Endothelial cell of umbilical vein (primary cell): Measurements from ENCODE around the gene MINDY3. TPM values are rescaled to one million over a fixed set of nuclear protein-coding genes. Genes with fewer than 3 reads are reported as not detected.

Source experiments
- BruUV-seq: library from RNA; stranded (reverse); fragments of 400-500 nt; replicated peaks from 2 replicates; lab custom pipeline; 2021; lab: Mats Ljungman, UMichigan
- CTCF ChIA-PET: fragments of 300-600, 350-600 bp; sonication (Branson Sonifier 250); formaldehyde crosslinking; loops from one replicate; lab custom pipeline; 2021; ENCODE audit warnings: antibody characterized with exemption, inconsistent platforms; lab: Charles Lee
- POLR2A ChIA-PET: fragments of 300-600, 350-600 bp; sonication (Branson Sonifier 250); formaldehyde crosslinking; loops from one replicate; lab custom pipeline; 2021; ENCODE audit warnings: antibody characterized with exemption, inconsistent platforms; lab: Charles Lee
- DNase-seq: peaks from one replicate; pipeline ENCODE4 v3.0.0-alpha.2; 2011; ENCODE audit warnings: low read depth, low spot score
- FAIRE-seq: peaks from 2 replicates; lab custom pipeline; 2011; peaks lifted over from hg19 to GRCh38; lab: Jason Lieb, UNC
- H2AFZ ChIP-seq: 2 replicates; pipeline ENCODE4 v1.6.0; 2012; ENCODE audit warnings: low read depth, low read length, control low read depth, inconsistent platforms
- H3K27ac ChIP-seq: 2 replicates; pipeline ENCODE4 v1.5.1; 2011; ENCODE audit warnings: low read depth, mild to moderate bottlenecking, control low read depth, low read length, moderate library complexity; ENCODE audit not compliant: insufficient read depth
- H3K27me3 ChIP-seq, 2 experiments: 2 replicates each; pipeline versions ENCODE4 v1.6.0 to v1.6.1; 2011; ENCODE audit warnings: low read length in 2 of 2, mixed read lengths in 1 of 2; ENCODE audit not compliant: control insufficient read depth in 2 of 2, insufficient read depth in 2 of 2
- H3K36me3 ChIP-seq, 2 experiments: 2 replicates in 1 of 2; 3 replicates in 1 of 2; pipeline ENCODE4 v1.5.1; 2011; ENCODE audit warnings: low read length in 2 of 2, mild to moderate bottlenecking in 1 of 2, moderate library complexity in 1 of 2; ENCODE audit not compliant: control insufficient read depth in 2 of 2, insufficient read depth in 2 of 2; ENCODE audit errors: extremely low read depth in 1 of 2
- H3K4me1 ChIP-seq: 3 replicates; pipeline ENCODE4 v1.5.1; 2011; ENCODE audit warnings: mild to moderate bottlenecking, low read length; ENCODE audit not compliant: control insufficient read depth, insufficient read depth; ENCODE audit errors: extremely low read depth
- H3K4me2 ChIP-seq: 2 replicates; pipeline ENCODE4 v1.6.1; 2011; ENCODE audit warnings: low read length, control low read depth, mixed read lengths; ENCODE audit not compliant: insufficient read depth
- H3K4me3 ChIP-seq, 3 experiments: fragments of 200-600 bp in 1 of 3; sonication (generic), shearing (Covaris generic) in 1 of 3; replicated peaks in 1 of 3; 2 replicates each; pipeline ENCODE4 v1.5.1; 2011 to 2016; ENCODE audit warnings: control low read depth in 3 of 3, low read length in 3 of 3, mild to moderate bottlenecking in 2 of 3, inconsistent platforms in 1 of 3, low read depth in 1 of 3, moderate library complexity in 1 of 3; ENCODE audit not compliant: insufficient read depth in 1 of 3
- H3K79me2 ChIP-seq: 2 replicates; pipeline ENCODE4 v1.6.0; 2012; ENCODE audit warnings: low read length, inconsistent platforms; ENCODE audit not compliant: control insufficient read depth, insufficient read depth
- H3K9ac ChIP-seq: replicated peaks from 2 replicates; pipeline ENCODE3; 2011; ENCODE audit warnings: low read length, control low read depth; ENCODE audit not compliant: insufficient read depth; ENCODE audit errors: extremely low read depth
- H3K9me1 ChIP-seq: replicated peaks from 3 replicates; pipeline ENCODE4 v1.6.0; 2011; ENCODE audit warnings: mild to moderate bottlenecking, low read length; ENCODE audit not compliant: control insufficient read depth, insufficient read depth; ENCODE audit errors: extremely low read depth
- H3K9me3 ChIP-seq: replicated peaks from 2 replicates; pipeline ENCODE4 v1.5.1; 2012; ENCODE audit warnings: low read length, inconsistent platforms; ENCODE audit not compliant: control insufficient read depth, insufficient read depth
- H4K20me1 ChIP-seq: replicated peaks from 2 replicates; pipeline ENCODE3; 2011; ENCODE audit warnings: mild to moderate bottlenecking, low read length; ENCODE audit not compliant: control insufficient read depth, insufficient read depth; ENCODE audit errors: extremely low read depth
- CTCF ChIP-seq, 2 donors: IDR thresholded peaks; 1 replicate in 1 of 2; 2 replicates in 1 of 2; pipeline ENCODE4 v1.5.1; 2011; ENCODE audit warnings: low read length in 2 of 2, mild to moderate bottlenecking in 2 of 2, moderate library complexity in 2 of 2, control low read depth in 1 of 2, inconsistent platforms in 1 of 2, low read depth in 1 of 2; ENCODE audit not compliant: insufficient read depth in 1 of 2; ENCODE audit errors: extremely low read depth in 1 of 2
- EZH2 ChIP-seq: IDR thresholded peaks from 2 replicates; pipeline ENCODE4 v1.6.1; 2012; ENCODE audit warnings: borderline replicate concordance, low read depth, mild to moderate bottlenecking, moderate library complexity, low read length, inconsistent platforms; ENCODE audit not compliant: severe bottlenecking
- FOS ChIP-seq: IDR thresholded peaks from 2 replicates; pipeline ENCODE4 v1.6.1; 2011; ENCODE audit warnings: mild to moderate bottlenecking, low read length, moderate library complexity, borderline replicate concordance; ENCODE audit not compliant: insufficient read depth
- GATA2 ChIP-seq: IDR thresholded peaks from 2 replicates; pipeline ENCODE4 v1.7.0; 2011; ENCODE audit warnings: low read depth, mild to moderate bottlenecking, moderate library complexity, mixed read lengths, low read length; ENCODE audit not compliant: insufficient read length, insufficient read depth
- JUN ChIP-seq: IDR thresholded peaks from 2 replicates; pipeline ENCODE4 v1.6.1; 2011; ENCODE audit warnings: borderline replicate concordance, low read depth; ENCODE audit not compliant: insufficient read length, insufficient read depth
- MAX ChIP-seq: IDR thresholded peaks from 2 replicates; pipeline ENCODE4 v1.6.1; 2011; ENCODE audit not compliant: insufficient read depth, insufficient read length
- MYC ChIP-seq: IDR thresholded peaks from one replicate; pipeline ENCODE4 v1.6.1; 2011; ENCODE audit warnings: mild to moderate bottlenecking, low read depth, low read length
- POLR2A ChIP-seq: IDR thresholded peaks from 2 replicates; pipeline ENCODE4 v1.6.1; 2012; ENCODE audit warnings: low read depth, mild to moderate bottlenecking, control low read depth, low read length
- POLR2AphosphoS5 ChIP-seq: IDR thresholded peaks from 2 replicates; pipeline ENCODE4 v1.6.1; 2012; ENCODE audit warnings: low read depth, mild to moderate bottlenecking, control low read depth, low read length, moderate library complexity; ENCODE audit not compliant: insufficient read depth
- dilution Hi-C: fragments of 300-500 bp; cut with MboI; formaldehyde crosslinking; loops from one replicate; pipeline ENCODE4 v1.15.0; 2019; ENCODE audit warnings: low sequenced_read_pairs; ENCODE audit not compliant: extremely low pct_ligation_motif_present
- intact Hi-C: fragments of 100-400 bp; cut with micrococcal nuclease; formaldehyde crosslinking; loops from one replicate; pipeline ENCODE4 v1.10.0; 2022
- polyA plus RNA-seq, 4 experiments: library from polyadenylated mRNA; depleted of rRNA in 3 of 4; stranded (reverse) in 3 of 4; unstranded in 1 of 4; fragments of >200 nt; gene quantifications; 2 replicates each; pipeline versions ENCODE4 v1.2.1 to v1.2.3, GENCODE V29; 2011 to 2012; ENCODE audit warnings: missing spikeins in 1 of 4
- total RNA-seq: library from RNA; stranded (reverse); gene quantifications from 2 replicates; pipeline ENCODE4 v1.2.3, GENCODE V29; 2021

The MINDY3 gene
- total and polyA plus RNA-seq, 2 donors (not counting 3 experiments of a cell fraction or from before 2014, with no cell fraction given), result 7.5 to 20.2 TPM

DNA sequence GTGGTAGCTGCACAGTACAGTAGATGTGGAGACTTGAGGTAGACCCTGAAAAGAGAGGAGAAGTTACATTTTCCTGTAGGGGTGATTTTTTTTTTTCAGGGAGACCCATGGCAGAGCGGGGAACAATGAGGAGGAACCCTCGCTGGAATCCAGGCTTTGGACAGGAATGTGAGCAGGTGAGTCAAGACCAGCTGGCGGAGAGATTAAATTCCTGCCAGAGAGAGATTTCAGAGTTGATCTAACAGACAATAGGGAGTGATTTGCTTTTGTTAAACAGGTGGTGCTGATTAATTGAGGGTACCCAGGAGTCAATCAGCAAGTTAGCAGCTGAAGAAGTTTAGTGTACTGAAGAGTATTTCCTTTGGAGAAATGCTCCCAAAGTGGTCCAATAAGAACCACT, 41.6 kb upstream of the MINDY3 start:
- CTCF ChIA-PET, result interaction anchor here (0.6 to 3.8 kb wide), 31 partner anchors 10 to 1662 kb away, joined by 3 to 94 read pairs (median 8); partner anchors contain the start of genes C1QL3 and RSU1

More for the DNA sequence above, 41.6 kb upstream of the MINDY3 start:
- Histone ChIP-seq H3K27me3 (peaks cover 0 to 16% of the 10 kb centered on the region in 2 experiments), H3K4me1 (peaks cover 9% of the 10 kb centered on the region), H3K27ac (no peak overlapping the region), H3K9me3 (no peaks in the 10 kb centered on the region), H3K79me2 (no peaks in the 10 kb centered on the region), H3K36me3 (no peaks in the 10 kb centered on the region), H3K9me1 (no peaks in the 10 kb centered on the region), H3K4me2 (no peak overlapping the region), H3K9ac (no peak overlapping the region), H3K4me3 (no peak overlapping the region), H2AFZ (no peak overlapping the region), H4K20me1 (no peaks in the 10 kb centered on the region)
- dilution Hi-C loops, result no loop called here
- no TSS peak for BruUV-seq
- intact Hi-C loops, result loop anchor here (1.0 to 10.0 kb wide), 5 partner anchors 615 to 1353 kb away; no protein-coding TSS in a partner anchor
- POLR2A ChIA-PET, result no interaction called here
- TF ChIP-seq MAX (no peak), POLR2AphosphoS5 (no peak), EZH2 (no peak), GATA2 (no peak), JUN (no peak), MYC (no peak), POLR2A (no peak), CTCF (IDR thresholded peaks at IDR 0.05; ENCODE audit: extremely low read depth in 1 of 2, insufficient read depth in 1 of 2, low read depth in 1 of 2, low read length in 2 of 2) (no peak), FOS (no peak)
- FAIRE-seq (no peak), DNase-seq (no peak)
